GM19099 (cell line): Measurements from ENCODE around the gene TOMM6.

Source experiments
- POLR2A ChIP-seq: IDR thresholded peaks from 3 replicates; pipeline ENCODE4 v1.6.1; 2011; ENCODE audit warnings: low read depth; ENCODE audit not compliant: insufficient read length; ENCODE audit errors: extremely low read depth

TOMM6 gene

GRCh38 chr6:41790045-41790444, 2.6 kb downstream of the TOMM6 start:
- no peak for TF ChIP-seq POLR2A

- no peak for TF ChIP-seq POLR2A
These were observed 3.8 kb downstream of the TOMM6 start for GRCh38 chr6:41791305-41791704.

DNA sequence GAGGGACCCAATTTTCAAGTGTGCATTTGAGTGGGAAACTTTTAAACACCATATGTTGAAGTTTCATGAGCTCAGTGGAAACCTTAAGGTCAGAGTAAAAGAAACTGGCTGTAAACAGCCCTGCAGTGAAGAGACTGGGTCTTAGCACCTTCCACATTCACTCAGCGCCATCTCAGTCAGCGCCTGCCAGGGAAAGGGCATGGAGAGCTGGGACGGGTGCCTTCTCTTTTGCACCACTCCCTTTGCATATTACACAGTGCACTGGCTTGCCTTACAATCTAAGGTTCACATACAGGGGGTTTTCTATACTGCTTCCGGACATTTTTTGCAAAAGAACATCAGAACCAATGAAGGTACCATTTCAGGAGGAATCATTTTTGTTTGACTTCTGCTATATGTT, 4.5 kb downstream of the TOMM6 start:
- no peak for TF ChIP-seq POLR2A

- TF ChIP-seq POLR2A, result no peak
These were observed 9.0 kb downstream of the TOMM6 start for GRCh38 chr6:41796474-41796873.

DNA sequence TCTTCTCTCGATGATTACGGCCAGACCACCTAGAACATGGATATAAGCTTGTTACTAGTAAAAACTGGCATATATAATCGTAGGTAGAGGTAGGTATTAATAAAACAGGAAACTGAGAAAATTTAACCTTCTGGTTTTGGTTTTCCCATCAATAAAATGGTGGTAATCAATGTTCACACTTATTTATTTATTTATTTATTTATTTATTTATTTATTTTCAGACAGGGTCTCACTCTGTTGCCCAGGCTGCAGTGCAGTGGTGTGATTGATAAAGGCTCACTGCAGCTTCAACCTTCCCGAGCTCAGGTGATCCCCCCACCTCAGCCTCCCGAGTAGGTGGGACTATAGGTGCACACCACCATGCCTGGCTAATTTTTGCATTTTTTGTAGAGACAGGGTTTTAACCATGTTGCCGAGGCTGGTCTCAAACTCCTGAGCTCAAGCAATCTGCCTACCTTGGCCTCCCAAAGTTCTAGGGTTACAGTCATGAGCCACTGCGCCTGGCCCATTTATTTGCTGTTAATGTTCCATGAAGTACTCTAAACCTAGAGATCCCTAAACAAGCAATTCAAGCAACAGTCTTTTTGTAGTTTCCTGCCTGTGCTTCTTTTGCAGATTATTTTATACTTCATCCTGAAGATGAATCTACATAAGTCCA, 11.5 kb downstream of the TOMM6 start:
- no peak for TF ChIP-seq POLR2A

DNA sequence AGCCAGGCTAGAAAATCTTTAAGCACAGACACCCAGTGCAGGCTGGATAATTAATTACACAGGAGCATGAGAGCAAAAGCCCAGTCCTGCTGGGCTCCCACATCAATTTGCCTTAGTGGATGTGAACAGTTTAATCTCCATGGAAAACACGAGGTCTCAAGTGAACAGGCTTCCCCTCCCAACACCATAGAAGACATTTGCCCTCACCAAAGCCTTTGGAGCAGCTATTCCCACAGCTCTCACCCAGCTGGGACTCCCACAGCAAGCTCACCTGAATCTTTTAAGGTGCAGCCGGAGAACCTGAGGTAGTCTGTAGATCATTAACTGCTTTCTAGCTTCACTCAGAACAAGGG, 12.0 kb downstream of the TOMM6 start:
- TF ChIP-seq POLR2A, result no peak

- TF ChIP-seq POLR2A, result no peak
These were observed 13.9 kb downstream of the TOMM6 start for GRCh38 chr6:41801380-41801779.

- TF ChIP-seq POLR2A, result no peak
These were observed 18.6 kb downstream of the TOMM6 start for GRCh38 chr6:41805830-41806774.

DNA sequence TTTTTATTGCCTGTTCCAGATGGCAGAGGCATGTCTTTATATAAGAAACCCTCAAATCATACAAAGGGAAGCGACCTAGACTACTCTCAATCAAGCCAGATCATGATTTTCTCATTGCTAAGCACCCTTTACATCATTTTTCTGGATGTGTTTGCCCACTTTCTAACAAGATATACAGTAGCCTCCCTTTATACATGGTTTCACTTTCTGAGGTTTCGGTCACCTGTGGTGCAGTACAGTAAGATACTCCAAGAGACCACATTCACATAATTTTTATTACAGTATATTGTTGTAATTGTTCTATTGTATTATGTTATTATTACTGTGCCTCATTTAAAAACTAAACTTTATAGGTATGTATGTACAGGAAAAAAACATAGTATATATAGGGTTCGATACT, 23.6 kb downstream of the TOMM6 start:
- no peak for TF ChIP-seq POLR2A

- no peak for TF ChIP-seq POLR2A
These were observed 26.0 kb downstream of the TOMM6 start for GRCh38 chr6:41813469-41813868.

DNA sequence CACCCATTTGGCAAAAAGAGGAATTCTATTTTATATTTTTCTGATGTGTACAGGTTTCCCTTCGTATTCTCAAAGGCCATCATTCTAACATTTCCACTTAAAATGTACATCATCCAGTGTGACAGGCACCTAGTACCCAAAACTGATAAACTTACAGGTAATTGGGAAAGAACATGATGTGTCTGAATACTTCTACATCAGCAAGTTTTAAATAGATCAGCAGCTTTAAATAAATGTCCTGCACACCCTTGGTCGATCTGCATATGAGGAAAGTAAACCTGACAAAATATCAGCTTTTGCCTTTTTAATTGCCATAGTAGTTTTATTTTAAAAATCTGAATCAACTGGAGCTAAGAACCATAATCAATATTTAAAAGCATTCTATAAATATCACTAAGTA, 26.5 kb downstream of the TOMM6 start:
- TF ChIP-seq POLR2A, result no peak

GRCh38 chr6:41814629-41815028, 27.1 kb downstream of the TOMM6 start:
- no peak for TF ChIP-seq POLR2A

DNA sequence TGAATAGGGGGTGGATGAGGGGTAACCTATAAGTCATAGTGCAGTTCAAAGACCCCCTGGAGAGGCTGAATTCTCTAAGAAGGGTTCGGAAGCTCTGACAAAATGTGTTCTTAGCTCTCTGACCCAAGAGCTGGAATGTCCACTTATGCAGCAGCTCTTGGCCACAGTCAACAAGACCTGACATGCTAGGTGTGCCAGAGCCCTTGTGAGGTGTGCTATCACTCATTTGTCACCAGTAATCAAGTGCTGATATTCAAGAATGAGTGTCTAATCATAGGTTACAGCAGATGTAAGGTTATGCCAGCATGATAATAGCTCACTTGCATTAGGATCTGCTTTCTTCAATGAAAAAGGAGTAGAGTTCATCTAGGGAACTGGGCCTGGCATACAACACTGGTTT, 28.1 kb downstream of the TOMM6 start:
- no peak for TF ChIP-seq POLR2A

DNA sequence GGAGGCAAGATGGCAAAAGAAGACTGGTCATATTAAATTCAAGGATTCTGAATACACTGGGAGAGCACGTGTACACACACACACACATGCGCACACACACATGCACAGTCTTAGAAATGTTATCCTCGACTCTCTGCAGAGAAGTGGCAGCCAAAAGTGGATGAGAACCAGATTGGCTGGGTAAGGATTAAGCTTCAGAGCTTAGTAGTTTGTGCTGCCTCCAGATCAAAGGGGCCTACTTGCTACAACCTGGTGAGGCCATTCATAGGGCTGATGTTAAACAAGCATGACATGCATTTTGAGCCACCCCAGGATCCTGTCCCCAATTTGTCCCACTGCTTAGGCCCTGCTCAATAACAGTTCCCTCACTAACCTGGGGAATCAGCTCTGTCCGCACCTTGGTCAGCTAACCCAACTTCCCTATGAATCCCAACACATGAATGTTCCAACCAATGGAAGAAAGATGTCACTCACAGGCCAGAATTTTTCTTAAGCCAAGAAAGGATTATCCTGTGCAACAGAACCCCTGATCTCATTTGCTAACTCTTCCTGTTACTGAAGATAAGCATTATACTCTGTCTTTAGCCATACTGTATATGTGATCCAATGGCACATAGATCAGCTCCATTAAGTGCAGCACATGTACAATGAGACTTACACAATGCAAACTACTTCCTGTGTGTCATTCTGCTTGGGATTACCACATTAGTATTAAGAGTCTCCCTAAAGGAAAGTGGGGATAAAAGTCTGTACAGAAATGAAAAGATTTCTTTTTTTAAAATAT, 31.0 kb downstream of the TOMM6 start:
- no peak for TF ChIP-seq POLR2A

DNA sequence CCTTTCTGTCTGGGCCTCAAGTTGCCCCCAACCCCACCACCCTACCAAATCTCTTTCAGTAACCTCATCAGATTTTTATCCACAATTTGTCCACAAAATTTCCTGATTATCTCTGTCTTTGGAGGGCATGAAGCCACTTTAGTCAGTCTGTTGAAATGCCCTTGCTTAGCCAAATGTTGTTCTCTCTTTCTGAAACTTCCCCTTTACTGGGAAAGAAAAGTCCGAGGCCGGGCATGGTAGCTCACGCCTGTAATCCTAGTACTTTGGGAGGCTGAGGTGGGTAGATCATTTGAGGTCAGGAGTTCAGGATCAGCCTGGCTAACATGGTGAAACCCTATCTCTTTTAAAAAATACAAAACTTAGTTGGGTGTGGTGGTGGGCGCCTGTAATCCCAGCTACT, 33.8 kb downstream of the TOMM6 start:
- no peak for TF ChIP-seq POLR2A

DNA sequence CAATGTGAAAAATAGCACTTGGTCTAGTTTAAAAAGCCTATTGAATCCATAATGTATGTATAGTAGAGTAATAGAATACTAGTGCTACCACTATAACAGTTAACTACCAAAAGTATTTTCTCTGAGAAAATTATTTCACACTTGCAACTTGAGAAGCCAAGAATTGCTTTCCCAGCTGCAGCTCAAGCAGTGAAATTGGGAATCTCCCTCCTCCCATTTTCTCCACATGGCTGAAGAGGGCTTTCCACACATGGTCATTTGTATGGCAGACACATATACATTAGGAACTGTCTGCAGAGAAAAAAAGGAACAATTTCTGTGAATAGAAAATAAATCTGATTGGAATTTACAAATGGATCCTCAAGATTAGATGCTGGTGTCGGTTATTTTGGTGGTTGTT, 34.5 kb downstream of the TOMM6 start:
- TF ChIP-seq POLR2A, result no peak

- TF ChIP-seq POLR2A, result no peak
These were observed 35.7 kb downstream of the TOMM6 start for GRCh38 chr6:41823178-41823577.
